Skeletal muscle cell (primary cell): Measurements from ENCODE around the gene TDRD1.

ENCODE experiments used
- DNase-seq: peaks from one replicate; pipeline ENCODE4 v3.0.0-alpha.2; 2010; ENCODE audit warnings: low read depth
- H3K4me3 ChIP-seq: 2 replicates; pipeline ENCODE4 v1.5.1; 2011; ENCODE audit warnings: low read depth, mild to moderate bottlenecking, control low read depth, low read length, moderate library complexity

TDRD1 gene

GRCh38 chr10:114173921-114174694, 5.0 kb upstream of the TDRD1 start, which contains the start of gene CCDC186:
Gene CCDC186 (minus strand): TSS chr10:114174203. CDS start chr10:114163268, 10,935 bp downstream.
- peak; percentile 64 for DNase-seq
- H3K4me3 ChIP-seq: peak within 1 kb of the TSS; percentile 99

- H3K4me3 ChIP-seq: peak overlapping the region; percentile 99
- DNase-seq: peak; percentile 41
Measured at GRCh38 chr10:114174695-114175188, 4.4 kb upstream of the TDRD1 start.

GRCh38 chr10:114175667-114176066, 3.5 kb upstream of the TDRD1 start:
- no peak overlapping the region for H3K4me3 ChIP-seq
- DNase-seq: no peak

GRCh38 chr10:114176511-114176910, 2.6 kb upstream of the TDRD1 start:
- DNase-seq: no peak
- H3K4me3 ChIP-seq: no peak overlapping the region

GRCh38 chr10:114179747-114180146, 594 bp downstream of the TDRD1 start:
- DNase-seq: no peak
- no peak overlapping the region for H3K4me3 ChIP-seq

- DNase-seq: no peak
- no peak overlapping the region for H3K4me3 ChIP-seq
Measured at GRCh38 chr10:114180937-114181336, 1.8 kb downstream of the TDRD1 start.

- H3K4me3 ChIP-seq: no peak overlapping the region
- DNase-seq: peak; percentile 22
Measured at GRCh38 chr10:114181971-114182370, 2.8 kb downstream of the TDRD1 start.

GRCh38 chr10:114183563-114183962, 4.4 kb downstream of the TDRD1 start:
- no peak for DNase-seq
- H3K4me3 ChIP-seq: no peak overlapping the region

GRCh38 chr10:114184276-114184675, 5.1 kb downstream of the TDRD1 start:
- DNase-seq: no peak
- H3K4me3 ChIP-seq: no peak overlapping the region

GRCh38 chr10:114188001-114188400, 8.8 kb downstream of the TDRD1 start:
- no peak for DNase-seq
- no peak overlapping the region for H3K4me3 ChIP-seq

GRCh38 chr10:114188900-114189299, 9.7 kb downstream of the TDRD1 start:
- DNase-seq: no peak
- no peak overlapping the region for H3K4me3 ChIP-seq

GRCh38 chr10:114189700-114190099, 10.5 kb downstream of the TDRD1 start:
- DNase-seq: no peak

GRCh38 chr10:114195079-114195478, 15.9 kb downstream of the TDRD1 start:
- no peak overlapping the region for H3K4me3 ChIP-seq
- no peak for DNase-seq

More at GRCh38 chr10:114189700-114190099, 10.5 kb downstream of the TDRD1 start:
- H3K4me3 ChIP-seq: no peak overlapping the region

- DNase-seq: no peak
- H3K4me3 ChIP-seq: no peak overlapping the region
Measured at GRCh38 chr10:114199239-114199638, 20.1 kb downstream of the TDRD1 start.

- no peak for DNase-seq
- no peak overlapping the region for H3K4me3 ChIP-seq
Measured at GRCh38 chr10:114202812-114203211, 23.7 kb downstream of the TDRD1 start.

- no peak overlapping the region for H3K4me3 ChIP-seq
- DNase-seq: no peak
Measured at GRCh38 chr10:114206902-114207301, 27.7 kb downstream of the TDRD1 start.

GRCh38 chr10:114207349-114207748, 28.2 kb downstream of the TDRD1 start:
- no peak for DNase-seq
- H3K4me3 ChIP-seq: no peak overlapping the region

- DNase-seq: no peak
- no peak overlapping the region for H3K4me3 ChIP-seq
Measured at GRCh38 chr10:114208351-114208750, 29.2 kb downstream of the TDRD1 start.

GRCh38 chr10:114212153-114212552, 33.0 kb downstream of the TDRD1 start:
- DNase-seq: no peak
- no peak overlapping the region for H3K4me3 ChIP-seq

GRCh38 chr10:114215033-114215432, 35.9 kb downstream of the TDRD1 start:
- DNase-seq: no peak
- H3K4me3 ChIP-seq: no peak overlapping the region

GRCh38 chr10:114220281-114220680, 41.1 kb downstream of the TDRD1 start:
- DNase-seq: no peak
- H3K4me3 ChIP-seq: no peak overlapping the region
